Caco-2 (cell line): ENCODE results near the gene ADRA1B. TPM values are rescaled to one million over a fixed set of nuclear protein-coding genes. Genes with fewer than 3 reads are reported as not detected.

Experiments used
- BruUV-seq: library from RNA; stranded (reverse); fragments of 400-500 nt; replicated peaks from 2 replicates; lab custom pipeline; 2021; lab: Mats Ljungman, UMichigan
- CTCF ChIA-PET: fragments of 300-600 bp; sonication (Branson Sonifier 250); formaldehyde crosslinking; loops from one replicate; lab custom pipeline; 2022; ENCODE audit warnings: antibody characterized with exemption; lab: Charles Lee
- POLR2A ChIA-PET: fragments of 300-600 bp; sonication (Branson Sonifier 250); formaldehyde crosslinking; loops from one replicate; lab custom pipeline; 2022; ENCODE audit warnings: antibody characterized with exemption; lab: Charles Lee
- DNase-seq, 2 experiments: peaks; one replicate each; pipeline versions ENCODE4 v3.0.0 to v3.0.0-alpha.2; 2020 to 2022
- H3K27me3 ChIP-seq: replicated peaks from 2 replicates; pipeline ENCODE4 v1.6.0; 2011; ENCODE audit warnings: low read length; ENCODE audit not compliant: control insufficient read depth, insufficient read depth
- H3K36me3 ChIP-seq: 2 replicates; pipeline ENCODE4 v1.5.1; 2011; ENCODE audit warnings: low read length; ENCODE audit not compliant: control insufficient read depth, insufficient read depth
- H3K4me1 ChIP-seq: fragments of 250-450 bp; sonication (Bioruptor Pico); 2 replicates; pipeline ENCODE4 v1.5.1; 2020; ENCODE audit warnings: mild to moderate bottlenecking
- H3K4me3 ChIP-seq: 2 replicates; pipeline ENCODE4 v1.5.1; 2011; ENCODE audit warnings: low read depth, mild to moderate bottlenecking, control low read depth, low read length
- H3K9me3 ChIP-seq: fragments of 250-450 bp; sonication (Bioruptor Pico); 2 replicates; pipeline ENCODE4 v1.5.1; 2020; ENCODE audit warnings: mild to moderate bottlenecking, moderate library complexity
- H3K27ac Mint-ChIP-seq: one replicate; pipeline ENCODE4 v1.8.0; 2022; ENCODE audit warnings: mixed read lengths; ENCODE audit not compliant: unreplicated experiment
- H3K27me3 Mint-ChIP-seq: one replicate; pipeline ENCODE4 v1.8.0; 2022; ENCODE audit warnings: mixed read lengths; ENCODE audit not compliant: insufficient read depth, unreplicated experiment
- H3K36me3 Mint-ChIP-seq: one replicate; pipeline ENCODE4 v1.8.0; 2022; ENCODE audit warnings: mild to moderate bottlenecking, mixed read lengths; ENCODE audit not compliant: insufficient read depth, unreplicated experiment
- H3K4me1 Mint-ChIP-seq: one replicate; pipeline ENCODE4 v1.8.0; 2022; ENCODE audit warnings: low read depth, mixed read lengths; ENCODE audit not compliant: unreplicated experiment
- H3K4me3 Mint-ChIP-seq: one replicate; pipeline ENCODE4 v1.8.0; 2022; ENCODE audit warnings: mild to moderate bottlenecking, moderate library complexity, mixed read lengths; ENCODE audit not compliant: unreplicated experiment
- H3K9me3 Mint-ChIP-seq: one replicate; pipeline ENCODE4 v1.8.0; 2022; ENCODE audit warnings: mixed read lengths; ENCODE audit not compliant: unreplicated experiment
- intact Hi-C: fragments of 100-400 bp; cut with micrococcal nuclease; formaldehyde crosslinking; loops from one replicate; pipeline ENCODE4 v1.10.0; 2022; ENCODE audit not compliant: unreplicated experiment
- total RNA-seq: library from RNA; stranded (reverse); gene quantifications from 2 replicates; pipeline ENCODE4 v1.2.3, GENCODE V29; 2022
- TF ChIP-seq, protein P1 (sequence below), 2 experiments: fragments of 200-600 bp in 1 of 2; IDR thresholded peaks; 1 replicate in 1 of 2; 2 replicates in 1 of 2; pipeline versions ENCODE4 v1.5.1 to v1.8.0; 2011 to 2022; ENCODE audit warnings: antibody characterized with exemption in 1 of 2, control low read depth in 1 of 2, inconsistent platforms in 1 of 2, low read depth in 1 of 2, low read length in 1 of 2, mild to moderate bottlenecking in 1 of 2, moderate library complexity in 1 of 2; ENCODE audit not compliant: insufficient read depth in 1 of 2, severe bottlenecking in 1 of 2, unreplicated experiment in 1 of 2

Gene ADRA1B
- total RNA-seq, 1 experiment from 2014 or later, result not detected

GRCh38 chr5:159887050-159887449 lies 29.2 kb upstream of the ADRA1B start:
- Mint-ChIP-seq H3K4me3 (no peak overlapping the region), H3K27me3 (peaks cover 12% of the 10 kb centered on the region), H3K27ac (no peak overlapping the region), H3K36me3 (no peaks in the 10 kb centered on the region), H3K4me1 (no peaks in the 10 kb centered on the region), H3K9me3 (no peaks in the 10 kb centered on the region)
- ChIA-PET CTCF (no interaction called here), POLR2A (no interaction called here)
- Histone ChIP-seq H3K27me3 (0 out of 2 replicates have a peak, but pooled peaks cover 1% of the 10 kb centered on the region), H3K36me3 (no peaks in the 10 kb centered on the region), H3K4me1 (no peaks in the 10 kb centered on the region), H3K9me3 (no peaks in the 10 kb centered on the region), H3K4me3 (no peak overlapping the region)
- TF ChIP-seq, protein P1, sequence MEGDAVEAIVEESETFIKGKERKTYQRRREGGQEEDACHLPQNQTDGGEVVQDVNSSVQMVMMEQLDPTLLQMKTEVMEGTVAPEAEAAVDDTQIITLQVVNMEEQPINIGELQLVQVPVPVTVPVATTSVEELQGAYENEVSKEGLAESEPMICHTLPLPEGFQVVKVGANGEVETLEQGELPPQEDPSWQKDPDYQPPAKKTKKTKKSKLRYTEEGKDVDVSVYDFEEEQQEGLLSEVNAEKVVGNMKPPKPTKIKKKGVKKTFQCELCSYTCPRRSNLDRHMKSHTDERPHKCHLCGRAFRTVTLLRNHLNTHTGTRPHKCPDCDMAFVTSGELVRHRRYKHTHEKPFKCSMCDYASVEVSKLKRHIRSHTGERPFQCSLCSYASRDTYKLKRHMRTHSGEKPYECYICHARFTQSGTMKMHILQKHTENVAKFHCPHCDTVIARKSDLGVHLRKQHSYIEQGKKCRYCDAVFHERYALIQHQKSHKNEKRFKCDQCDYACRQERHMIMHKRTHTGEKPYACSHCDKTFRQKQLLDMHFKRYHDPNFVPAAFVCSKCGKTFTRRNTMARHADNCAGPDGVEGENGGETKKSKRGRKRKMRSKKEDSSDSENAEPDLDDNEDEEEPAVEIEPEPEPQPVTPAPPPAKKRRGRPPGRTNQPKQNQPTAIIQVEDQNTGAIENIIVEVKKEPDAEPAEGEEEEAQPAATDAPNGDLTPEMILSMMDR (IDR thresholded peaks at IDR 0.05; ENCODE audit: insufficient read depth in 1 of 2, low read depth in 1 of 2, low read length in 1 of 2, severe bottlenecking in 1 of 2, unreplicated experiment in 1 of 2), result no peak
- DNase-seq, result no peak
- intact Hi-C loops, result no loop called here
- no TSS peak for BruUV-seq

DNA sequence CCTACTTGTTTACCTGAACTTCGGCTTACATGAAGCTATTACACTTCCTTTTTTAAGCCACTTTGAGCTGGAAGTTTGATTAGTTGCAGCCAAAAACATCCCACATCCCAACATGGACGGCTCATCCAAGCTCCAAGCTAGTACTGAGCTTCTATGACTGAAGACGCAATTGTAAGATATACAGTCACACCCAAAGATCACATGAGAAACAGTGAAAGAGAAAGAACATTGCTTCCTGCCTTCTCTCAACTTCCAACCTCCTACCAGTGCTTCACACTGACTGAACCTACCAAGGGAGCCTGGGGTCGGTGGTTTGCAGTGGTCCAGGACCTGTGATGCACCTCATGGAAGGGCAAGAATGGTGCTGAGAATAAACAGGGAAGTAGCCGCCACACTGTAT lies 27.4 kb upstream of the ADRA1B start:
- Histone ChIP-seq H3K4me1 (no peaks in the 10 kb centered on the region), H3K9me3 (no peaks in the 10 kb centered on the region), H3K27me3 (0 out of 2 replicates have a peak, but pooled peaks cover 1% of the 10 kb centered on the region), H3K36me3 (no peaks in the 10 kb centered on the region), H3K4me3 (no peak overlapping the region)
- intact Hi-C loops, result no loop called here
- ChIA-PET CTCF (no interaction called here), POLR2A (no interaction called here)
- TF ChIP-seq, protein P1 (IDR thresholded peaks at IDR 0.05; ENCODE audit: insufficient read depth in 1 of 2, low read depth in 1 of 2, low read length in 1 of 2, severe bottlenecking in 1 of 2, unreplicated experiment in 1 of 2), result no peak
- H3K27ac Mint-ChIP-seq, result no peak overlapping the region
- no peaks in the 10 kb centered on the region for H3K9me3 Mint-ChIP-seq
- peaks cover 13% of the 10 kb centered on the region for H3K27me3 Mint-ChIP-seq
- H3K4me1 Mint-ChIP-seq, result no peaks in the 10 kb centered on the region
- no peak for DNase-seq
- H3K4me3 Mint-ChIP-seq, result no peak overlapping the region
- H3K36me3 Mint-ChIP-seq, result no peaks in the 10 kb centered on the region
- no TSS peak for BruUV-seq

DNA sequence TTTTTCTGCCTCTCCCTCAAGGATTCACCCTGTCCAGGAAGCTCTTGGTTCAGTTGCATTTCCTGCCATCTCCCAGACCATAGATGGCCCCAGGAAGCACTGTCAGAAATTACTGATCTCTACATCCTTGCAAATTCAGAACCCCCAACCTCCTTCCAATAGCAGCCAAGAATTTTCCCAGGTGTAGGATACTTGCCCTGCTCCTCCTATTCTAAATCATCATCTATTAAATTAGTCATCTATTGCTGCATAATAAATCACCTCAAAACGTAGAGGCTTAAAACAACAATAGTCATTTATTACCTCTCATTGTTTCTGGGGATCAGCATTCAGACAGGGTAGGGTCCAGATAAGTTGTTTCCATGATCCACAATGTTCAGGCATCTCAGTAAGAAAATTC lies 26.1 kb upstream of the ADRA1B start:
- H3K9me3 Mint-ChIP-seq, result no peaks in the 10 kb centered on the region
- ChIA-PET CTCF (no interaction called here), POLR2A (no interaction called here)
- no TSS peak for BruUV-seq
- H3K4me1 Mint-ChIP-seq, result no peaks in the 10 kb centered on the region
- Histone ChIP-seq H3K27me3 (0 out of 2 replicates have a peak, but pooled peaks cover 1% of the 10 kb centered on the region), H3K9me3 (no peaks in the 10 kb centered on the region), H3K4me1 (no peaks in the 10 kb centered on the region), H3K4me3 (no peak overlapping the region), H3K36me3 (no peaks in the 10 kb centered on the region)
- intact Hi-C loops, result no loop called here
- no peaks in the 10 kb centered on the region for H3K36me3 Mint-ChIP-seq
- H3K27me3 Mint-ChIP-seq, result peaks cover 13% of the 10 kb centered on the region
- no peak overlapping the region for H3K4me3 Mint-ChIP-seq
- TF ChIP-seq, protein P1 (IDR thresholded peaks at IDR 0.05; ENCODE audit: insufficient read depth in 1 of 2, low read depth in 1 of 2, low read length in 1 of 2, severe bottlenecking in 1 of 2, unreplicated experiment in 1 of 2), result no peak
- H3K27ac Mint-ChIP-seq, result no peak overlapping the region
- no peak for DNase-seq
